Transverse colon (tissue), 4 donors: Measurements from ENCODE around the gene GLB1L2. TPM values are rescaled to one million over a fixed set of nuclear protein-coding genes. Genes with fewer than 3 reads are reported as not detected.

ENCODE experiments used
- DNase-seq: peaks from one replicate; pipeline ENCODE4 v3.0.0-alpha.2; 2019
- H3K27ac ChIP-seq, 4 donors: fragments of 200-600 bp; sonication (generic); 2 replicates each; pipeline ENCODE4 v1.5.1; 2016 to 2018; ENCODE audit warnings: inconsistent platforms in 4 of 4
- H3K27me3 ChIP-seq: fragments of 200-600 bp; sonication (generic); 2 replicates; pipeline ENCODE4 v1.5.1; 2017; ENCODE audit warnings: inconsistent platforms
- H3K36me3 ChIP-seq, 4 donors: fragments of 200-600 bp; sonication (generic); 2 replicates each; pipeline ENCODE4 v1.5.1; 2017 to 2019; ENCODE audit warnings: inconsistent platforms in 4 of 4
- H3K4me1 ChIP-seq, 4 donors: fragments of 200-600 bp; sonication (generic); 2 replicates each; pipeline ENCODE4 v1.5.1; 2017 to 2020; ENCODE audit warnings: inconsistent platforms in 4 of 4
- H3K4me3 ChIP-seq, 4 donors: fragments of 200-600 bp; sonication (generic); 1 replicate in 1 of 4; 2 replicates in 3 of 4; pipeline versions ENCODE4 v1.5.1 to v1.6.1; 2017 to 2019; ENCODE audit warnings: inconsistent platforms in 4 of 4
- H3K9me3 ChIP-seq, 2 donors: fragments of 200-600 bp; sonication (generic); 2 replicates each; pipeline ENCODE4 v1.5.1; 2017 to 2019; ENCODE audit warnings: inconsistent platforms in 2 of 2
- CTCF ChIP-seq, 5 experiments: fragments of 200-600 bp in 3 of 5; fragments of 450-650 bp in 2 of 5; sonication (generic) in 3 of 5; IDR thresholded peaks; 1 replicate in 2 of 5; 2 replicates in 3 of 5; pipeline ENCODE4 v1.5.1; 2016 to 2017; ENCODE audit warnings: antibody characterized with exemption in 5 of 5, inconsistent platforms in 3 of 5, mild to moderate bottlenecking in 2 of 5, moderate library complexity in 1 of 5
- EP300 ChIP-seq: sonication (generic); formaldehyde crosslinking; IDR thresholded peaks from one replicate; pipeline ENCODE4 v1.6.1; 2017; ENCODE audit warnings: antibody characterized with exemption, low read depth
- POLR2A ChIP-seq: fragments of 450-650 bp; IDR thresholded peaks from one replicate; pipeline ENCODE4 v1.6.1; 2016; ENCODE audit warnings: antibody characterized with exemption, mild to moderate bottlenecking, moderate library complexity
- POLR2AphosphoS5 ChIP-seq, 3 donors: sonication (generic); formaldehyde crosslinking; IDR thresholded peaks; one replicate each; pipeline ENCODE4 v1.6.1; 2016; ENCODE audit warnings: antibody characterized with exemption in 3 of 3
- WGBS, 2 donors: methylation state at CpG; one replicate each; pipeline ENCODE4 v1.1.5; 2018; ENCODE audit warnings: low coverage in 1 of 2; 5-methylcytosine and 5-hydroxymethylcytosine counted together
- in situ Hi-C, 4 donors: fragments of 200-750 bp; cut with MboI; loops; one replicate each; pipeline versions ENCODE4 v1.15.0 to v1.15.1; 2017; ENCODE audit warnings: low sequenced_read_pairs in 3 of 4, low pct_ligation_motif_present in 1 of 4, low pct_unique_long_range_greater_than_20kb in 1 of 4
- intact Hi-C: fragments of 100-400 bp; cut with DNase I; formaldehyde crosslinking; loops from one replicate; pipeline ENCODE4 v1.15.1; 2023; ENCODE audit warnings: low total_unique reads
- total RNA-seq, 4 donors: library from RNA; depleted of rRNA; stranded (reverse); fragments of >200 nt; gene quantifications; one replicate each; pipeline ENCODE4 v1.1.0, GENCODE V29; 2016

Gene GLB1L2
- total RNA-seq, 4 donors from 2014 or later: 26.2 to 39.5 (median 35.3) TPM

- Histone ChIP-seq H3K27me3 (no peaks in the 10 kb centered on the region), H3K4me1 (no peaks in the 10 kb centered on the region), H3K36me3 (no peaks in the 10 kb centered on the region), H3K4me3 (no peak overlapping the region), H3K27ac (no peak overlapping the region), H3K9me3 (no peaks in the 10 kb centered on the region)
- intact Hi-C loops: no loop called here
- 83 to 96% methylated on average over 4 to 7 of the region's 7 CpGs for WGBS, 2 donors
- no peak for DNase-seq
- TF ChIP-seq CTCF (IDR thresholded peaks at IDR 0.05): no peak
- TF ChIP-seq POLR2AphosphoS5 (IDR thresholded peaks at IDR 0.05): no peak
- no peak for TF ChIP-seq POLR2A
- no peak for TF ChIP-seq EP300
- in situ Hi-C loops: no loop called here
Observed at GRCh38 chr11:134366254-134366653, 34.5 kb downstream of the GLB1L2 start.

GRCh38 chr11:134367781-134368180 is 36.0 kb downstream of the GLB1L2 start:
- WGBS, 2 donors: 95 to 100% methylated on average over 1 to 18 of the region's 18 CpGs
- intact Hi-C loops (no loop called here), in situ Hi-C loops (no loop called here)
- no peaks in the 10 kb centered on the region for H3K4me1 ChIP-seq
- H3K9me3 ChIP-seq: no peaks in the 10 kb centered on the region
- H3K27me3 ChIP-seq: no peaks in the 10 kb centered on the region
- DNase-seq: no peak
- no peak overlapping the region for H3K27ac ChIP-seq
- TF ChIP-seq POLR2AphosphoS5 (IDR thresholded peaks at IDR 0.05): no peak
- no peak for TF ChIP-seq CTCF (IDR thresholded peaks at IDR 0.05)
- TF ChIP-seq POLR2A: no peak
- no peak for TF ChIP-seq EP300
- no peaks in the 10 kb centered on the region for H3K36me3 ChIP-seq
- no peak overlapping the region for H3K4me3 ChIP-seq

- no peak for DNase-seq
- WGBS, 2 donors: 87 to 93% methylated on average over 3 to 30 of the region's 30 CpGs
- intact Hi-C loops (no loop called here), in situ Hi-C loops (no loop called here)
- H3K4me1 ChIP-seq: no peaks in the 10 kb centered on the region
- H3K27ac ChIP-seq: no peak overlapping the region
- no peaks in the 10 kb centered on the region for H3K9me3 ChIP-seq
- TF ChIP-seq POLR2AphosphoS5 (IDR thresholded peaks at IDR 0.05) (no peak), POLR2A (no peak), CTCF (IDR thresholded peaks at IDR 0.05) (no peak), EP300 (no peak)
- H3K36me3 ChIP-seq: no peaks in the 10 kb centered on the region
- no peaks in the 10 kb centered on the region for H3K27me3 ChIP-seq
- no peak overlapping the region for H3K4me3 ChIP-seq
Observed at GRCh38 chr11:134369656-134370525, 38.1 kb downstream of the GLB1L2 start.

- H3K36me3 ChIP-seq: no peaks in the 10 kb centered on the region
- TF ChIP-seq EP300 (no peak), POLR2A (no peak), CTCF (IDR thresholded peaks at IDR 0.05) (no peak), POLR2AphosphoS5 (IDR thresholded peaks at IDR 0.05) (no peak)
- H3K9me3 ChIP-seq: no peaks in the 10 kb centered on the region
- intact Hi-C loops: no loop called here
- no peak overlapping the region for H3K4me3 ChIP-seq
- no peaks in the 10 kb centered on the region for H3K27me3 ChIP-seq
- in situ Hi-C loops: no loop called here
- no peaks in the 10 kb centered on the region for H3K4me1 ChIP-seq
- H3K27ac ChIP-seq: no peak overlapping the region
- DNase-seq: no peak
- WGBS, 2 donors: 86 to 88% methylated on average over 2 to 19 of the region's 19 CpGs
Observed at GRCh38 chr11:134370526-134371435, 39.0 kb downstream of the GLB1L2 start.
